ENCODE data around the gene ACAP2.
"Not testable (repeated sequence)": the region's sequence is repeated elsewhere in the genome, so short reads cannot be mapped to it uniquely, and the experiment has no call there.

Gene ACAP2

DNA sequence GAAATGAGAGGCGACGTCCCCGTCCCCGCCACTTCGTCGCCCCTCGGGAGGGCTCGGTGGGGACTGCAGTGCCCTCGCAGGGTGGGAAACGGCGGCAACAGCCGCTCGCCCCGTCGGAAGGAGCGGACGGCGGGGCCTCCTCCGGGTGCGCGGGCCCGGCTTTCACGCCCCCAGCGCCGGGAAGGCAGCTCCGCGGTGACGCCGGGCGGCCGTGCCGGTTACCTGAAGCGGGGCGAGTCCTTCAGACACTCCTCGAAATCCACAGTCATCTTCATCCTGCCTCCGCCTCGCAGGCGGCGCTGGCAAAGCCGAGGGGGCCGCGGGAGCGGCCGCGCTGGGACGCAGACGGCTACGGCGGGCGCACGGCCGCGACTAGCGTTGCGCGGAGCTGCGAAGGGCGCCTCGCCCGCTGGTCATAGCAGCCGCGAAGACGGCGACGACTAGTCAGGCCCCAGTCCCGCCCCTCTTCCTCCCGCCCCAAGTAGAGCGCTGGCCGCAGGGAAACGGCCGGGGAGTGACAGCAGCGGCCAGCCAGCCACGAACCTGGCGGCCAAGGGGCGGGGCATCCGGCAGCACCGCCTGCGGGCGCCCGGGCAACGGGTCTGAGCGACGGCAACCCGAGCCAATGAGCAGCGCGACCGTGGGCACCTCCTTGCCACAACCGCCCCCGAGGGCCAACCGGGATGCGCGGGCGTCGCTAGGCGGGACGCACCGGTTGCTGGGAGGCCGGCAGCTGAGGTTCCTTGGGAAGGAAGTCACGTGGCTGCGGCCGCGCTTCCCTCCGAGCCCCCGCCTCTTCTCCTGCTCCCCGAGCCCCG lies at the start of gene ACAP2:
Gene ACAP2 (minus strand): TSS at position 448 of the 818 bp plus-strand sequence. CDS start 173 bp downstream, at position 275.
- DNase-seq, result peak; percentile 99

DNA sequence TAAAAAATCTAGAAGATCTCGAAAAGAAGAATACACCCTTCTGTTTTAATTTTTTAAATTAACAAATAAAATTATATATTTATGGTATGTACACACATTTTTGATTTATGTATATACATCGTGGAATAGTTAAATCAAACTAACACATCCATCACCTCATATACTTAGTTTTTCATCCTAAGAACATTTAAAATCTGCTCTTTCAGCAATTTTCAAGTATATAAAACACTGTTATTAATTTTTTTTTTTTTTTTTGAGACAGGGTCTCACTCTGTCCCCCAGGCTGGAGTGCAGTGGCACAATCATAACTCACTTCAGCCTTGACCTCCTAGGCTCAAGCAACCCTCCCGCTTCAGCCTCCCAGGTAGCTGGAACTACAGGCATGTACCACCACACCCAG lies 32.8 kb upstream of the ACAP2 start:
- DNase-seq, result no peak

DNA sequence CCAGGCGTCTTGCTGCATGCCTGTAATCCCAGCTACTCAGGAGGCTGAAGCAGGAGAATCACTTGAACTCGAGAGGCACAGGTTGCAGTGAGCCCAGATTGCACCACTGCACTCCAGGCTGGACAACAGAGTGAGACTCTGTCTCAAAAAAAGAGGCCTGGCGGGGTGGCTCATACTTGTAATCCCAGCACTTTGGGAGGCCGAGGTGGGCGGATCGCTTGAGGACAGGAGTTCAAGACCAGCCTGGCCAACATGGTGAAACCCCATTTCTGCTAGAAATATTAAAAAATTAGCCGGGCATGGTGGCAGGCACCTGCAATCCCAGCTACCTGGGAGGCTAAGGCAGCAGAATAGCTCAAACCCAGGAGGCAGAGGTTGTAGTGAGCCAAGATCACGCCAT lies 32.3 kb upstream of the ACAP2 start:
- DNase-seq, result not testable (repeated sequence)

- DNase-seq, result no peak
These were observed 26.0 kb upstream of the ACAP2 start for GRCh38 chr3:195468841-195469240.

GRCh38 chr3:195468391-195468776 lies 25.6 kb upstream of the ACAP2 start:
- DNase-seq, result no peak

DNA sequence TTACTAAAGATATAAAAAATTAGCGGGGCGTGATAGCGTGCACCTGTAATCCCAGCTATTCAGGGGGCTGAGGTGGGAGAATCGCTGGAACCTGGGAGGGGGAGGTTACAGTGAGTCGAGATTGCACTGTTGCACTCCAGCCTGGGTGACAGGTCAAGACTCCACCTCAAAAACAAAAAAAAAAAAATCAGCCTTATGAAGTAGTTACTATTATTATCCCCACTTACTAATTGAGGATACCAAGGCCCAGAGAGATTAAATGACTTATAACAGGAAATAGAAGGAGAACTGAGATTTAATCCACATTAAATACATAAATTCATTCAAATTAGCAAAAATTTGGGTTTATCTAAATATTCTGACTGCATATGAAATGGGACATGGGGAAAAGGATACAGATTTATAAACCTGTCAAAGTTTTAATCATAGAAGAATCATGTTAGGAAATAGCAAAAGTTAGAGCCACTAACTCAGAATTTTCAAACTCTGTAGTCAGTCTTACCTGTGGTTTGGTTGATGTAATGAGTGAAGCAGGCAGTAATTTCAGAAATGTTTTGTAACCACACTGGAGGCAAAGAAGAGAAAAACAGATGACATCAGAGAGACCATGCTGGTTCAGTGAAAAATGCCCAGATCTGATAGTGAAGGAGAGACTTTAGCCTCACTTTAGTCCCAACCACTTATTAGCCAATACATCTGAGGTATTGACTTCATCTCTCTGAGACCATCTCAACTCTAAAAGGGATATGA lies 25.0 kb upstream of the ACAP2 start:
- no peak for DNase-seq

DNA sequence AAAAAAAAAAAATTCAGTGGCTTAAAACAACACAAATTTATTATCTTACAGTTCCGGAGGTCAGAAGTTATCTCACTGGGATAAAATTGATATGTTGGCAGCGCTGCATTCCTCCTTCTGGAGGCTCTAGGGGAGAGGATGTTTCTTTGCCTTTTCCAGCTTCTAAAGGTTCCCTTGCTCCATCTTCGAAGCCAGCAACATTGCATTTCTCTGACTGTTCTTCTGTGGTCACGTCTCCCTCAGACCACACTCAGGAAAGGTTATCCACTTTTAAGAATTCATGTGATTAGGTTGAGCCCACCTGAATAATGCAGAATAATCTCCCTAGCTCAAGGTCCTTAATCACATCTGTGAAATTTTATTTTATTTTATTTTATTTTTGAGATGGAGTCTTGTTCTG lies 23.4 kb upstream of the ACAP2 start:
- DNase-seq, result no peak

DNA sequence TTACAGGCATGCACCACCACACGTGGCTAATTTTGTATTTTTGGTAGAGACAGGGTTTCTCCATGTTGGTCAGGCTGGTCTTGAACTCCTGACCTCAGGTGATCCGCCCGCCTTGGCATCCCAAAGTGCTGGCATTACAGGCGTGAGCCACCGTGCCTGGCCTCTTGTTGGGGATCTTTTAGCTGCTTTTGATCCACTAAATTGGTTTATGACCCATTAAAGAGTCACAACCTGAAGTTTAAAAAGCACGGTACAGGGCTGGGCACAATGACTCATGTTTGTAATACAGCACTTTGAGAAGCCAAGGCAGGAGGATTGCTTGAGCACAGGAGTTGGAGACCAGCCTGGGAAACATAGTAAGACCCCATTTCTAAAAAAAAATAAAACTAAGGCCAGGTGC lies 20.1 kb upstream of the ACAP2 start:
- not testable (repeated sequence) for DNase-seq

DNA sequence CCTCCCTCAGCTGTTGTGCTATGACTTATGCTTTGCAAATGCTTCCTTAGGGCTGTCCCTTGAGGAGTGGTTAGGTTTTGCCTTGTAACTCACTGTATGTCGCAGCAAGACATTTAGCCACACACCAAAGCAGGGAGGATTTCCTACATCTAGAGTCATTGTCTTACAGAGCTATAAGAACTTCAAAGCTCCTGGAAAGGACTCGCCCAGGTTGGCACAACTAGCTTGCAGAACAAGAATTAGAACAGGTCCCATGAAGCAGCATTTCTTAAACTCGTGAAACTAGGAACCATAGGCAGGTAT lies 19.4 kb upstream of the ACAP2 start:
- no peak for DNase-seq

- no peak for DNase-seq
These were observed 18.9 kb upstream of the ACAP2 start for GRCh38 chr3:195461594-195462307.

DNA sequence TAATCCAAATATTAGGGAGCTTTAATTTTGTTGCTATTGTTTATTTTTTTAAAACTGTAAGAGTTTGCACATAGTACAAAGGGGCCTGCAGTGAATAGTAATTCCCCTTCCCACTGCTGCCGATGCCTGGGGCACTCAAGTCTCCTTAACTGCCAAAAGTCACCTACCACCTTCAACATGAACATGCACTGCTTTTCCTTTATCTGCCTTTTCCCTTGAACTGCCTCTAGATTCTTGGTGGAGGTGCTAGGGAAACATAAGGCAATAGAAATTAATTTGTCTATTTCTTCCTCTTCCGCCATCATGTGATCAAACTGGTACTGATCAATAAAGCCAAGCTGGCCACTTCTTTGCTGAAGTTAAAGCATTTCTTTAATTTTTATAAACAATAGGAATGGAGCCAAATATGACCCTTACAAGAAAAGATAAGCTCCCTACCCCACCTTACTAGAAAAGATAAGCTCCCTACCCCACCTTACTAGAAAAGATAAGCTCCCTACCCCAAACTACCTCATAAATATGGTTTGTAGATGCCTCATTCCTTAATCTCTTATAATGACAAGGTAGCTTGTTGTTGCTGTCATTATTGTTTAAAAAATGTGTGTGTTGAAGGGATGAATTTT lies 17.4 kb upstream of the ACAP2 start:
- no peak for DNase-seq

- peak; percentile 49 for DNase-seq
These were observed 15.5 kb upstream of the ACAP2 start for GRCh38 chr3:195458316-195458717.

DNA sequence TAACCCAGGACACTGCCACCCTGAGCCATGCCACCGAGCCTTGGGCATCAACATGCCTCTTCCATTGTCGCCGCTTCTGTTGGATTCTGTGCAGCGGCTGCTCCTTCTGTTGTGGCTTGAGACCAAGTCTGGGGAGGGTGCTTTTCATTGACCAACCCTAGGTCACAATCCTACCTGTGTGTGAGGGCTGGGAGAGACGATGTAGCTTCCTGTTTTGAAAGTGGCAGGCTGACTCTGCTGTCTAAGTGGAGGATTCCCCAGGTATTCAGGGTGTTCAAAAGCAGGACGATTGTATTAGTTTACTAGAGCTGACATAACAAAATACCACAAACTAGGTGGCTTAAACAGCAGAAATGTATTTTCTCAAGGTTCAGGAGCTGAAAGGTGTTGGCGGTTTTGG lies 13.0 kb upstream of the ACAP2 start:
- DNase-seq, result no peak

DNA sequence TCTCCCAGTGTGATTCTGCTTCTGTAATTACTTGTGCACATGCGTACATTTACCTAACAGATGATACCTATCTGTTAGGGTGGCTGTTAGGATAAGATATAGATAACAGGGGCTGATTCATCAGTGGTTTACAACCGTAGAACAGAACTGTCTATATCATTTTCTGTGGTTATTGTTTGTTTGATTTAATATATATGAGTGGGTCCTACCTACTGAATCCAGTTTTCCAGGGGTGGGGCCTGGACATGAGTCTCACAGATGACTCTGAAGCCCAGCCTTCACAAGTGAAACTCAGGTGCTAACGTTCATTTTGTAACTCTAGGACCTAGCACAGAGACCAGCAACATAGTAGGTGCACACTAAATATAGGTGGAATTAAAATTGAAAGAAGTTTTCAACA lies 10.4 kb upstream of the ACAP2 start:
- DNase-seq, result no peak

DNA sequence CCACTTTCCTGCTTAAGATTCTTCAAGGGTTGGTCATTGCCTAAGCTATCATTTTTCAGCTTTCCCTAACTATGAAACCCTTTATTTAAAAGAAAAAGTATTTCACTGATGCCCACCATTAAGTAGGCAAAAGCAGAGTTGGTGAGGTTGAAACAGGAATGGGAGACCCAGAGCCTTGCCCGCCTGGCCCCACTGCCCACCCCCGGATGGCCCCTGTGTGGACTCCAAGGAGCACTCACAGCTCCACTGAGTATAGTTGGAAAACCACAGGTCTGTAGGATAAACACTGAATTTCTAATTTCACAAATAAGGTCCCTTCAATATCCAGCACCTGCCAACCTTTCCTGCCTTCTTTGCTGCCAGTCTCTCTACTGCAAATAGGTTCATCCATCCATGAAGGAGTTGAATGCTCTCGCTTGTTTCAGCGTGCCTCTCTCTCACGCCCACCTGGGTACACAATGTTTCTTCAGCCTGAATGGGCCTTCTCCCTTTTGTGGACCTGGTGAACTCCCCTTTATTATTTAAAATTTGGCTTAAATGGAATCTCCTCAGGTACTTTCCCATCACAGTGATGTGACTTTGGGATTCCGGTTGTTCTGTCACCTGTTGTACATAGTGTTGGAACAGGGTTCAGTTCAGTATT lies 8.7 kb upstream of the ACAP2 start:
- DNase-seq, result no peak

- no peak for DNase-seq
These were observed 8.0 kb upstream of the ACAP2 start for GRCh38 chr3:195450731-195451229.

GRCh38 chr3:195448205-195448875 lies 5.5 kb upstream of the ACAP2 start:
- DNase-seq, result no peak

GRCh38 chr3:195447201-195447600 lies 4.4 kb upstream of the ACAP2 start:
- DNase-seq, result no peak

- no peak for DNase-seq
These were observed 3.5 kb upstream of the ACAP2 start for GRCh38 chr3:195446359-195446758.

DNA sequence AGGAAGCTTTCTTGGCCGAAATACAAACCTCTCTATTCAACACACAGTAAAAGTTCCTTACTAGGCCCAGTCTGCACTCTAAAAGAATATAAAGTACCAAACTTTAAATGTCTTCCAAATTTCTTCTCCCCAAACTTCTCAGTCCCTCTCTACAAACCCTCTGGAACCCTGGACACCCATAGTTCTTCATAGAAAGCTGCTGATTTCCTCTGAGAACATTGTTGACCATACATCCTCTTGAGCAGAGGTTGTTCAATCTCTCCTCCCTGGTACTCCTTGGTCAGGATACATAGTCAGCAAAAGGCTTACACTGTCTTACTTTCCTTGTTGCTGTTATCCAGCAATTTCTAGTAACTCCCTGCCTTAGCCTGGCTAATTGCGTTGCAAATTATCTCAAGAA lies 3.1 kb upstream of the ACAP2 start:
- DNase-seq, result no peak

GRCh38 chr3:195443391-195443989 lies 670 bp upstream of the ACAP2 start:
- no peak for DNase-seq
